Activated naive CD4-positive, alpha-beta T cell treated with anti-CD3 and anti-CD28 coated beads for 36 hours (primary cell): ENCODE measurements around the gene MEX3A. TPM values are rescaled to one million over a fixed set of nuclear protein-coding genes. Genes with fewer than 3 reads are reported as not detected.
A peak's percentile ranks its signal among the peaks of the same experiment; 100 is the strongest.

ENCODE experiments used
- CTCF ChIA-PET: fragments of 350-600 bp; sonication (Branson Sonifier 250); formaldehyde crosslinking; loops from one replicate; lab custom pipeline; 2021; ENCODE audit warnings: antibody characterized with exemption; lab: Charles Lee
- DNase-seq: peaks from one replicate; pipeline ENCODE4 v3.0.0-alpha.2; 2020
- H3K27ac Mint-ChIP-seq: one replicate; pipeline ENCODE4 v1.8.0; 2021; ENCODE audit warnings: mild to moderate bottlenecking, mixed read lengths
- H3K27me3 Mint-ChIP-seq: one replicate; pipeline ENCODE4 v1.8.0; 2021; ENCODE audit warnings: low read depth, mixed read lengths
- H3K36me3 Mint-ChIP-seq: one replicate; pipeline ENCODE4 v1.8.0; 2021; ENCODE audit warnings: low read depth, mixed read lengths
- H3K4me1 Mint-ChIP-seq: one replicate; pipeline ENCODE4 v1.8.0; 2021; ENCODE audit warnings: low read depth, mixed read lengths
- H3K4me3 Mint-ChIP-seq: one replicate; pipeline ENCODE4 v1.8.0; 2021; ENCODE audit warnings: mild to moderate bottlenecking, moderate library complexity, mixed read lengths
- H3K9me3 Mint-ChIP-seq: one replicate; pipeline ENCODE4 v1.8.0; 2021; ENCODE audit warnings: mixed read lengths
- intact Hi-C: fragments of 100-400 bp; cut with micrococcal nuclease; formaldehyde crosslinking; loops from one replicate; pipeline ENCODE4 v1.15.1; 2023
- total RNA-seq, 2 experiments: library from RNA; stranded (reverse); gene quantifications; one replicate each; pipeline ENCODE4 v1.2.3, GENCODE V29; 2021

The MEX3A gene
- total RNA-seq, 2 experiments from 2014 or later = 0.22 to 0.36 TPM

DNA sequence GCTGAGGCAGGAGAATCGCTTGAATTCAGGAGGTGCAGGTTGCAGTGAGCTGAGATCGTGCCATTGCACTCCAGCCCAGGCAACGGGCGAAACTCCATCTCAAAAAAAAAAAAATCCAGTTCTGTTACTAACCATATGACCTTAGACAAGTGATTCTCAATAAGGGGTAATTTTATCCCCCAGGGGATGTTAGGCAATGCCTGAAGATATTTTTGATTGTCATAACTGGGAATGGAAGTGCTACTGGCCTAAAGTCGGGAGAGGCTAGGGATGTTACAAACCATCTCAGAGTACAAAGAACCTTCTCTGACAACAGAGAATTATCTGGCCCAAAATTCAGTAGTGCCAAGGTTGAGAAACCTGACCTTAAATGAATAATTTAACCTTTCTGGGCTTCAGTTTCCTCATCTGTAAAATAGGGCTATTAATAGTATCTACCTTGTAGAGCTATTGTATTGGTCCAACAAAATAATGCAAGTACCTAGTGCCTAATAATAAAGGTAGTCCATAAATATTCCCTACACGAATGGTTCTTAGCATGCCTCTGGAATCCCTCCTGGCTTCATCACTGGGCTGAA, 26.5 kb upstream of the MEX3A start:
- no peak overlapping the region for H3K27ac Mint-ChIP-seq
- no peak for DNase-seq
- H3K9me3 Mint-ChIP-seq = no peaks in the 10 kb centered on the region
- no peak overlapping the region for H3K4me3 Mint-ChIP-seq
- peaks cover 45% of the 10 kb centered on the region for H3K4me1 Mint-ChIP-seq
- no peaks in the 10 kb centered on the region for H3K36me3 Mint-ChIP-seq
- H3K27me3 Mint-ChIP-seq = peaks cover 13% of the 10 kb centered on the region
- CTCF ChIA-PET = interaction anchor here (1.6 to 4.8 kb wide), 2 partner anchors 18 to 19 kb away, joined by 3 to 55 read pairs; no protein-coding TSS in a partner anchor
- intact Hi-C loops = no loop called here

DNA sequence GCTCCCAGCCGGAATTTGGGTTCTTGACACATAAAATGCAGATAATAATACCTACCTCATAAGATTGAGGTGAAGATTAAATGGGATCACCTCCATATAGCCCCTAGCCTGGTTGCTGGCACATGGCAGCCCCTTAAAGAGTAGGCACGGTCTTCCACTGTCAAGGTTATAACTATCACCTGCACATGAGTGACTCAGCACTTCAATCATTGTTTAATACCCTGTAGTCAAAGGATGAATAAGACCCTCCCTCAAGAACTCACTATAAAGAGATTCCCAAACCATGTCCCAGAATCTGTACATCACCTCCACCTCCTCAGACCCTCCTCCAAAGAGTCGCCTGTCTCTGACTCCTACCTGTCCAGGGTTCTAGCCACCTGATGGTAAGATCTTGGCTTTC, 25.8 kb upstream of the MEX3A start:
- DNase-seq = no peak
- H3K36me3 Mint-ChIP-seq = no peaks in the 10 kb centered on the region
- H3K9me3 Mint-ChIP-seq = no peaks in the 10 kb centered on the region
- intact Hi-C loops = no loop called here
- H3K4me3 Mint-ChIP-seq = no peak overlapping the region
- peaks cover 9% of the 10 kb centered on the region for H3K27me3 Mint-ChIP-seq
- H3K27ac Mint-ChIP-seq = no peak overlapping the region
- H3K4me1 Mint-ChIP-seq = peaks cover 49% of the 10 kb centered on the region
- CTCF ChIA-PET = interaction anchor here (0.5 to 4.8 kb wide), 4 partner anchors 13 to 252 kb away, joined by 3 to 55 read pairs (median 22); no protein-coding TSS in a partner anchor

DNA sequence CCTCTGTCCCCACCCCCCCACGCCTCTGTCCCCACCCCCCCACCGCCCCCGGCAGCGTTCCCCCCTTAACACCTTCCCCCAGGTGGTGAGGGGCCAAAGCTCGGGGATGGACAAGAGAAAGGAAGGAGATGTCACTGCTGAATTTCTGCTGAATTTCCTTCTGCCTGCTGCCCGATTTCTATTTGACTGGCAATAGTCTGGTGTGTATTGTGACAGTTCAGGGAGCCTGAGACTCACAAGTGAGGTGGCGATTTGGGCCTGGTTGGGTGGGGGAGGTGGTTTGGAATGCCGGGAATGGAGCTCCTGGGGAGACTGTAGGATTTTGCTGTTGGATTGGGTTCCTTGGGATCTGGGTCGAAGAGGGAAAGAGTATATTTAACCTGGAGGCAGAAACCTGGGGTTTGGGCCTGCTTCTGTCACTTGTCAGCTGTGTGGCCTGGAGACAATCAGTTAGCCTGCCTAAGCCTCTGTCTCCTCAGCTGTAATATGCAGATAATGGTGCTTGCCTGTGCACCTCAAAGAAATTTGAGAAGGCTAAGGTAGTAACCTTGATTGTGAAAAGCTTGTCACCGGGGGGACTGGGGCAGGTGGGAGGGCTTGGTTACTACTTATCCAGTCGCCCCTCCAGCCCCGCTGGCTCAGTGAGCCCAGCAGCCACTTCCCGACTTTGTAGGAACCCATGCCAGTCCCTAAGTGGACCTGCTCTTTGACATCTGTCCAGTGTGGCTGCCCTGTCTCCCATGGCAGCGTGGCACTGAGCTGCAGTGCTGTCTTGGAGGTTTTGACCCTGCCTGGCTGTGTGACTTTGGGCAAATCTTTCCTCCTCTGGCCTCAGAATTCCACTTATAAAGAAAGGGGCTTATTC, 24.6 kb upstream of the MEX3A start:
- DNase-seq = no peak
- Mint-ChIP-seq H3K27me3 (peaks cover 7% of the 10 kb centered on the region), H3K4me3 (peak overlapping the region; percentile 66), H3K4me1 (peaks cover 53% of the 10 kb centered on the region), H3K9me3 (no peaks in the 10 kb centered on the region), H3K36me3 (no peaks in the 10 kb centered on the region), H3K27ac (peak overlapping the region; percentile 90)
- intact Hi-C loops = loop anchor here (1.0 kb wide), 6 partner anchors 7 to 111 kb away; partner anchors contain the start of gene LMNA
- CTCF ChIA-PET = interaction anchor here (0.6 to 4.8 kb wide), 8 partner anchors 12 to 118 kb away, joined by 3 to 55 read pairs (median 7); no protein-coding TSS in a partner anchor

DNA sequence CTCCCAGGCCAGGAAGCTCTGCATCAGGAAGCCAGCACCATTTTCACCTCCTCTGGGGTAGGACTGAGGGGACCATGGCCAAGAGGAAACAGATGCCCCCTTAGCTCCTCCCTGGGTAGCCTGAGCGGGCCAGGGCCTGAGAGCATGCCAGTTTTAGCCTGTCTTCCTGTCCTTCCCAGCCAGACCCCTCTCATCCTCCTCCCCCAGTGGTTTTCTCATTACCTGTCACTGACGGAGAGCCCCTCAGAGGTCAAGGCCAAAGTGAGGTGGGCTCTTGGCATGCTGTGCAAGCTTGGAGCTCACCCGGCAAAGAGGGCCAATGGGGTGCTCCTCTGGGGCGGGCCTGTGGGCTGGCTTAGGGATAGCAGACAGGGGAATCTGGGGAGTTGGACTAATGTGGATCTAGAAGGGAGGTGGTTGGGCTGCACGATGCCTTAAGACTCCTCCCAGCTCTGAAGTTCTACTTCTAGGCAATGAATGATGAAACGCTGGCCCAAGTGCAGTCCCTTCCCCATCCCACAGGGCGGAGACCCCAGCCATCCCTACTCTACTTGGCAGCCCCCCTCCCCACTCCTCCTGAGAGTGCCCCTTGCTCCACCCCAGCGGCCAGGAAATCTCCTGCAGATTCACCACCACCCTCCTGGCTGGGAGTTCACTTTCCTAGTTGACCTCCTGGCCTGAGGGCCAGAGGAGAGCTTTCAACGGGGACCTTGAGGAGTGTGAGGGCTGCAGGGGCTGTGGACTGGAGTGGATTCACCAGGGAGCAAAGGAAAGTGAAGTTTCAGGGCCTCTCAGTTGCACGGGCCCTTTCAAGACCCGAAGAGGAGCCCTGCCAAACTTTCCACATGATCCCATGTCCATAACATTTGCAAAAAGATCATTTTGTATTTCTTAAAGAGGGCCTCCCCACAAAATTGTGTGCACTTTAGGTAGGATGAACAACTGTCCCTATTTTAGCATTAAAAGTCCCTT, 22.9 kb upstream of the MEX3A start:
- intact Hi-C loops = no loop called here
- peak overlapping the region; percentile 54 for H3K4me3 Mint-ChIP-seq
- H3K27me3 Mint-ChIP-seq = peaks cover 14% of the 10 kb centered on the region
- peak overlapping the region; percentile 90 for H3K27ac Mint-ChIP-seq
- no peak for DNase-seq
- CTCF ChIA-PET = interaction anchor here (1.2 to 4.1 kb wide), 4 partner anchors 9 to 119 kb away, joined by 3 to 38 read pairs (median 14); partner anchors contain the start of gene LMNA
- H3K36me3 Mint-ChIP-seq = no peaks in the 10 kb centered on the region
- H3K4me1 Mint-ChIP-seq = peaks cover 61% of the 10 kb centered on the region
- H3K9me3 Mint-ChIP-seq = no peaks in the 10 kb centered on the region

DNA sequence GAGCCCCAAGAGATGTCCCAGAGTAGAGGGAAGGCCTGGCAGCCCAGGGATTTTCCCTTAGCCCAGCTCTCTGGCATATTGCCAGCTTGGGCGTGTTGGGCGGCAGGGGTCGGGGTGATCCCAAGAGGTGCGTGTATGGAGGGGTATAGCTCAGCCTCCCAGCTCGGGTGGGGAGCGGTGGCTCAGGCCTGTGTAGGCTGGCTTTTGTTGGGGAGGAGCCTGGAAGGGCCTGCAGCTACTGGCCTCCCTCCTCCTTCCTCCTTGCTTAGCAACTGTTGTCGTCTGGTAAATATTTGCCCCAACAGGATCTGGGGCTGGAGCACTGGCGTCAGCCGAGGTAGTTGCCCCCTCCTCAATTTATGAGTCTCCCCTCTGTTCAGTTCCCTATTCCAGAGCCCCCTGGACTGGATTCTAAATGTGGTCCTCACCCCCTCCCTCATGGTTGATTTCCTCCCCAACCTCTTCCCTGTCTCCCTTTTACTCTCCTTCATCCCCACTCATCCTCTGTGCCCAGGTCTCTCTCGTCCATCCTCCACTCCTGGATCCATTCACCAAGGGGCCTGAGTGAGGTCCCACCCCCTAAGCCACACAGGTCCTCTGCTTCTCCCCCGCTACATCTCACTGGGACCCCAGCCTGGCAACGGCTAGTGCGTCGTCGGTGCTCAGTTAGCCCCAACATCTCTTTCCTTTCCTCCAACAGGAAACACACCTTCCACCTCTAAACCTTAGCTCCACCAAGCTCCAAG, 22.0 kb upstream of the MEX3A start:
- H3K4me1 Mint-ChIP-seq = peaks cover 61% of the 10 kb centered on the region
- no peaks in the 10 kb centered on the region for H3K9me3 Mint-ChIP-seq
- CTCF ChIA-PET = interaction anchor here (0.7 to 4.1 kb wide), 5 partner anchors 9 to 27 kb away, joined by 3 to 38 read pairs (median 5); partner anchors contain the start of gene LMNA
- no peak overlapping the region for H3K4me3 Mint-ChIP-seq
- H3K27ac Mint-ChIP-seq = peak overlapping the region; percentile 63
- no peaks in the 10 kb centered on the region for H3K36me3 Mint-ChIP-seq
- H3K27me3 Mint-ChIP-seq = peaks cover 16% of the 10 kb centered on the region
- intact Hi-C loops = no loop called here
- DNase-seq = peak; percentile 48

DNA sequence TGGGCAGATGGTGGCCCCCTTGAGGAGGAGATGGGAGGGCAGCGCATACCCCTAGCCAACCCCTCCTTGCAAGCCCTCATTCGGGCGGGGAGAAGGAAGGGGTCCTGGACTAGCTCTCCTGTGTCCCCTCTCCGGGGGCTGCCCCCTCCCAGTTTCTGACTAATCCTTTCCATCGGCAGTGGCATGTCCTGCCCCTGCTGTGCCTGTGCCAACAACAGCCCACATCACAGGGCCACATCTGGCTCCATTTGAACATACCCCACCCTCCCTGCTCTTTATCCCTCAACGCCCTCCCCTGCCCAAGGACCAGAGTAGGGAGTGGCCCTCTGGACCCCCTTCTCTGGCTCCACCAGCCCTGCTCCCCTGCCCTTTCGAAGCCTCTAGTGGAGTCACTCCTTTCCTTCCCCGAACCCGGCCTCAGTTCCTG, 21.3 kb upstream of the MEX3A start:
- intact Hi-C loops = no loop called here
- peaks cover 17% of the 10 kb centered on the region for H3K27me3 Mint-ChIP-seq

DNA sequence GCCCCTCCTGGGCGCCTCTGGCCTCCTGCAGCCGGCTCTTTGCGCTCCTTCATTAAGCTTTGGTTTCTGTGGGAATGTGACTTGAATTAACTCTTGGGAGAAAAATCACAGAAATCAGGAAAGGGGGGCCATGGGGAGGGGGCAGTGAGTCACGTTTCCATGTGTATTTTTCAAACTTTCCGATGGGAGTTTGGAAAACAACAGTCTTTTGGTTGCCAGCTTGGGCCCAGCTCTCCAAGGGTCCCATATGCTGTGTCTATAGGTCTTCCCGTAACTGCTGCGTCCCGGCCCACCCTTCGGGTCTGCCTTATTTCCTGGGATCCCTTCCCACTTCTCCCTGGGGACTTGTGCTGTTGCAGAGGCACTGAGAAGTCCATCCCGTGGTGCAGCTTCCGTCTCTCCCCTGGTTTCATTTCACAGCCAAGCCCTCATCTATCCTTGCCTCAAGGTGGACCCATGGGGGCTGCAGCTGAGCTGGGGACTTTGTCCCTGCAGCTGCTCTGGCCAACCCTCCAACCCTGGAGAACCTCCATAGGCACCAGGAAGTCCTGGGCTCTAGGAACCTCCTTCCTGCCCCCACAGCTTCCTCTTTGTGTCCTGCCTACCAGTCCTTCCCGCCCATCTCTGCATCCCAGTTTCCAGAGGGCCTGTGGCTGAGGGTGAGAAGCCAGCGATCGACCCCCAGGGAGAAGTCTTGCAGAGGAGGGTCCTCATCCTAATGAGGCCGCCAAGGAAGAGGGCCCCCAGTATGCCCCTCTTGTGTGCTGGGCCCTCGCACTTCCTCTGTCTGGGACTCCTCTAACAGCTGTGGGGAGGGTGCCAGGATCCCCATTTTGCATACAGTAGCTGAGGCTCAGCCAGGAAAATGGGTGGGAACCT, 20.6 kb upstream of the MEX3A start:
- no peak for DNase-seq
- Mint-ChIP-seq H3K4me1 (peaks cover 69% of the 10 kb centered on the region), H3K9me3 (no peaks in the 10 kb centered on the region), H3K4me3 (no peak overlapping the region), H3K36me3 (no peaks in the 10 kb centered on the region), H3K27ac (no peak overlapping the region), H3K27me3 (peaks cover 17% of the 10 kb centered on the region)
- CTCF ChIA-PET = interaction anchor here (0.6 to 3.5 kb wide), 5 partner anchors 10 to 405 kb away, joined by 3 to 23 read pairs (median 3); no protein-coding TSS in a partner anchor
- intact Hi-C loops = no loop called here

More for the DNA sequence above, 21.3 kb upstream of the MEX3A start:
- CTCF ChIA-PET = interaction anchor here (0.6 to 3.5 kb wide), 6 partner anchors 10 to 325 kb away, joined by 3 to 23 read pairs (median 4); partner anchors contain the start of gene LMNA
- no peaks in the 10 kb centered on the region for H3K9me3 Mint-ChIP-seq
- H3K4me3 Mint-ChIP-seq = no peak overlapping the region
- peaks cover 65% of the 10 kb centered on the region for H3K4me1 Mint-ChIP-seq
- H3K36me3 Mint-ChIP-seq = no peaks in the 10 kb centered on the region
- DNase-seq = peak; percentile 74
- peak overlapping the region; percentile 63 for H3K27ac Mint-ChIP-seq

DNA sequence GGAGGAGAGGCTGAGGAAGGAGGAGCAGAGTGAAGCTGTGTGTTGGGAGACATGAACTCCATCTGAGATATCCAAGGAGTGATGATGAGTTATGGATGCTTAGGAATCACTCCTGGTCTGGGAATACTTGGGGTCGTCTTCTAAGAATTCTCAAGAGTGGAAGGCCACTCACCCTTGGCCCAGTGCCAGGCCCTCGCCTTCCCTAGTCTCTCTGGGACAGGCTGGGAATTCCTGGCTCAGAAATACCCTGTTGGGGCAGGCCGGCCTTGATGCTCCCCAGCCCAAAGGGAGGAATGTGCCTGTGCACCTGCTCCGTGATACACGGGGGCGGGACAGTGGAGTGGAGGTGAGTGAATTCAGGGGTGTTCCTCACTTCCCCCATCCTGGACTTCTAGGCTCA, 19.6 kb upstream of the MEX3A start:
- H3K36me3 Mint-ChIP-seq = no peaks in the 10 kb centered on the region
- no peak overlapping the region for H3K4me3 Mint-ChIP-seq
- H3K27me3 Mint-ChIP-seq = peaks cover 12% of the 10 kb centered on the region
- no peak for DNase-seq
- CTCF ChIA-PET = interaction anchor here (1.2 to 16.2 kb wide), 2 partner anchors 25 to 27 kb away, joined by 3 to 737 read pairs; no protein-coding TSS in a partner anchor
- no peaks in the 10 kb centered on the region for H3K9me3 Mint-ChIP-seq
- H3K27ac Mint-ChIP-seq = no peak overlapping the region
- peaks cover 72% of the 10 kb centered on the region for H3K4me1 Mint-ChIP-seq
- intact Hi-C loops = no loop called here

DNA sequence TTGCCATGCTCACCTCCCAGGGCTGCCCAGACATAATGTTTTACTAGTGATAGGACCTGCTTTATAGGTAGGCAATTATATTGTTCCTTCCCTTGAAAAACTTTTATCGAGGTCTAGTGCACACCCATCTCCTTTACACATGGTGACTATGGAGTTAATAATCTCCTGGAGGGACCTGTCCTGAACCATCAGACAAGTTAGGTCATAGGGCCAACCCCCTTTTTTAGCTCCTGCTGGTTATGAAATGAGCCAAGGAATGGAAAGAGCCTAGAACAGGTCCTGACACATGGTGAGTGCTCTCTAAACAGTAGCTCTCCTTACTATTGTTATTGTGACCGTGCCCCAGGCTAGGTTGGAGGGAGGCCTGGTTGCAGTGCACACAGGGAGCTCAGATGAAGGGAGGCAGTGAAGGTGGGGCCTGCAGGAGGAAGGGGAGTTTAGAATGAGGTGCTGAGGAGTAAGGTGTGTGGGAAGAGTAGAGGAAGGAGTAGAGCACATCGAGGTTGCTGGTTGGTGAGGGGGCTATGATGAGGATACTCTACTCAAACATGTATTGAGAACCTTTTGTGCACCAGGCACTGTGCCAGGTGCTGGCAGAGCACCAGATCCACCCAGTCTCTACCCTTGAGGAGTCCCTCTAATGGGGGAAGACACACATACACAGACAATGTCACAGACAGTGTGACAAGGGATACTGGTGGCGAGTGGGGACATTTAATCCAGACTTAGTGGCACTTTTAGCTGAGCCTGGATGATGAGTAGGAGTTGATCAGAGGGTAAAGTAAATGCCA, 18.1 kb upstream of the MEX3A start:
- Mint-ChIP-seq H3K9me3 (no peaks in the 10 kb centered on the region), H3K4me1 (peaks cover 73% of the 10 kb centered on the region), H3K36me3 (no peaks in the 10 kb centered on the region), H3K27me3 (peaks cover 12% of the 10 kb centered on the region), H3K4me3 (no peak overlapping the region), H3K27ac (no peak overlapping the region)
- intact Hi-C loops = no loop called here
- peak; percentile 27 for DNase-seq
- CTCF ChIA-PET = interaction anchor here (0.6 to 16.2 kb wide), 4 partner anchors 11 to 117 kb away, joined by 3 to 737 read pairs (median 4); no protein-coding TSS in a partner anchor
